ENCODE measurements around the gene AK2. TPM values are rescaled to one million over a fixed set of nuclear protein-coding genes. Genes with fewer than 3 reads are reported as not detected.

The AK2 gene
- total and polyA plus RNA-seq, 12 donors = 55.3 to 245 (median 144) TPM

DNA sequence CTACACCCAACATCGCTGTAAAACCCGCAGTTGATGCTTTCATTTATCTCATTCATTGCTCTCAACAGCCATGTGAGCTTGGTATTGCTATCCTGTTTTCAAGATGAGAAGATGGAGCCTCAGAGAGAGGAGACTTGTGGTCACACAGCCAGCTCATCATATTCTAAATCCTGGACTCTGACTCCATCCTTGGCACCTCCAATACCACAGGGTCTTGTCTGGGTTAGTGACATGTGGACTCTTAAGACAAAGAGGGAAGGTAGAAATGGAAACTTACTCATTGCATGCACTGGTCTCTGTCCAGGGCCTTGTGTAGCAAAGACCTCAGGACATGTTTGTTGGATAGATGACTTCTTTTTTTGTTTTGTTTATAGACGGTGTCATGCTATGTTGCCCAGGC, 65.1 kb downstream of the AK2 start:
- H3K36me3 ChIP-seq (replicated peaks in 1 of 2) = no peaks in the 10 kb centered on the region
- no peaks in the 10 kb centered on the region for H3K27me3 ChIP-seq
- no peak overlapping the region for H3K27ac ChIP-seq
- DNase-seq = no peak
- TF ChIP-seq POLR2A (IDR thresholded peaks at IDR 0.05) (no peak), CTCF (IDR thresholded peaks at IDR 0.05) (no peak)
- intact Hi-C loops (cut with DNase I) = no loop called here
- H3K4me1 ChIP-seq (replicated peaks in 1 of 2) = no peaks in the 10 kb centered on the region
- no peak overlapping the region for H3K4me3 ChIP-seq
- 92 to 95% (median 93%) methylated on average over 3 of the region's 3 CpGs for WGBS, 4 donors
- H3K9me3 ChIP-seq (replicated peaks in 1 of 3) = no peaks in the 10 kb centered on the region

DNA sequence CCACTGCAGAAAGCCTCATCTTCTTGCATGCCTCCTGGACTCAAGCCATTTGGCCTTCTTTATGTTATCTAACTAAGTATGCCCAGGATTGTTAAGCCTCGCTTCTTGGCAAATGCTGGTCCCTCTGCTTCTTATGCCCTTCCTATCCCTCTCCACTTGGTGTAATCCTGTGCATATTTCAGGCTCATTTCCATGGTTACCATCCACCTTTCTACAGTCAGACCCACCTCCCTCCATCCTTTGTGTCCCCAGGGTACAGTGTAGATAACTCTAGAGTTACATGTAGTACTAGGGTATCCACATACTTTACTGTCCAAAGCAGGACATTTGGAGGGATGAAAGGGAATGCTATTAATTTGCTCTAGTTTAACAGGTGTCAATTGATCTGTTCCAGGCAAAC, 65.5 kb downstream of the AK2 start:
- Histone ChIP-seq H3K27ac (no peak overlapping the region), H3K9me3 (replicated peaks in 1 of 3) (no peaks in the 10 kb centered on the region), H3K36me3 (replicated peaks in 1 of 2) (no peaks in the 10 kb centered on the region), H3K4me3 (no peak overlapping the region), H3K4me1 (replicated peaks in 1 of 2) (no peaks in the 10 kb centered on the region), H3K27me3 (no peaks in the 10 kb centered on the region)
- TF ChIP-seq POLR2A (IDR thresholded peaks at IDR 0.05) (no peak), CTCF (IDR thresholded peaks at IDR 0.05) (no peak)
- intact Hi-C loops (cut with DNase I) = no loop called here
- DNase-seq = no peak
- WGBS, 4 donors = 87 to 100% (median 96%) methylated on average over 1 of the region's 1 CpG

- H3K36me3 ChIP-seq (replicated peaks in 1 of 2) = no peaks in the 10 kb centered on the region
These were observed 67.1 kb downstream of the AK2 start for GRCh38 chr1:32969566-32969965.

DNA sequence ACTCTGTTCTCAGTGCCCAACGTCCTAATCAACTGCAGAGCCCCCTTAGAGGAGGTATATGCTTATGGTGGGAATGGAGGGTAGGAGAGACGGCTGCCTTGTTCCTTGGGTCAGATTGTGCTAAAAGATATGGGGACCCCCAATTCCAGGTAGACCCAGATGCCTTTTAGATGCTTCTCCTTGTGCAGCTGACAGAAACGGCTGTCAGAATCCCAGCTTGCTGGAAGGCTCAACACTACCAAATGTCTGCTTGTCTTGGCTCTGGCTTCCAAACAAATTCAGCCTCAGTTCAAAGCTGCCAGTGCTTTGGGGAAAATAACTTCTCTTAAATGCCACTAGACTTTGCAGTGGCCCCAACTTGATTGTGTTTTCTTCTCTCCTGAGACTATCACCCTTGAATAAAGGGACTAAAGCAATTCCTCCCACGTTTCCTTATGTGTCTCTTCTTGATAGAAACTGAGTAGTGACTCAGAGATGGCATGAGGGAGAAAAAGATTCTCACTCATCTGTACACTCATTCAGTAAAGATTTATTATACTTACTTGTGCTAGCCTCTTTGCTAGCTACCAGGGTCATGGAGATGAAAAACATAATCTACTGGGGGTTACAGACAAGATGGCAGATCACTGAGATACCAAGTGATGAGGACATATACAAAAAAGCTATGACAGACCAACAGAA, 68.7 kb downstream of the AK2 start:
- TF ChIP-seq CTCF (IDR thresholded peaks at IDR 0.05) (no peak), POLR2A (IDR thresholded peaks at IDR 0.05) (no peak)
- intact Hi-C loops (cut with DNase I) = no loop called here
- no peaks in the 10 kb centered on the region for H3K9me3 ChIP-seq (replicated peaks in 1 of 3)
- H3K27ac ChIP-seq = no peak overlapping the region
- no peaks in the 10 kb centered on the region for H3K36me3 ChIP-seq (replicated peaks in 1 of 2)
- H3K4me1 ChIP-seq (replicated peaks in 1 of 2) = peaks cover 4 to 7% of the 10 kb centered on the region in 2 donors
- 44 to 62% (median 54%) methylated on average over 4 of the region's 4 CpGs for WGBS, 4 donors
- no peak for DNase-seq
- no peaks in the 10 kb centered on the region for H3K27me3 ChIP-seq
- H3K4me3 ChIP-seq = no peak overlapping the region

More at GRCh38 chr1:32969566-32969965, 67.1 kb downstream of the AK2 start:
- intact Hi-C loops (cut with DNase I) = no loop called here
- H3K9me3 ChIP-seq (replicated peaks in 1 of 3) = no peaks in the 10 kb centered on the region
- H3K27me3 ChIP-seq = no peaks in the 10 kb centered on the region
- TF ChIP-seq POLR2A (IDR thresholded peaks at IDR 0.05) (no peak), CTCF (IDR thresholded peaks at IDR 0.05) (no peak)
- H3K27ac ChIP-seq = no peak overlapping the region
- peaks cover 4 to 5% of the 10 kb centered on the region in 2 donors for H3K4me1 ChIP-seq (replicated peaks in 1 of 2)
- no peak for DNase-seq
- no peak overlapping the region for H3K4me3 ChIP-seq

Measured in adrenal gland (tissue), 12 donors.